GM21381 (cell line): Measurements from ENCODE around the gene CXCL1.

ENCODE experiments used
- ATAC-seq: cut with Tn5 transposase; IDR thresholded peaks from one replicate; pipeline ENCODE4 v1.9.1; 2021; ENCODE audit warnings: mild to moderate bottlenecking, moderate library complexity; ENCODE audit not compliant: unreplicated experiment

The CXCL1 gene

DNA sequence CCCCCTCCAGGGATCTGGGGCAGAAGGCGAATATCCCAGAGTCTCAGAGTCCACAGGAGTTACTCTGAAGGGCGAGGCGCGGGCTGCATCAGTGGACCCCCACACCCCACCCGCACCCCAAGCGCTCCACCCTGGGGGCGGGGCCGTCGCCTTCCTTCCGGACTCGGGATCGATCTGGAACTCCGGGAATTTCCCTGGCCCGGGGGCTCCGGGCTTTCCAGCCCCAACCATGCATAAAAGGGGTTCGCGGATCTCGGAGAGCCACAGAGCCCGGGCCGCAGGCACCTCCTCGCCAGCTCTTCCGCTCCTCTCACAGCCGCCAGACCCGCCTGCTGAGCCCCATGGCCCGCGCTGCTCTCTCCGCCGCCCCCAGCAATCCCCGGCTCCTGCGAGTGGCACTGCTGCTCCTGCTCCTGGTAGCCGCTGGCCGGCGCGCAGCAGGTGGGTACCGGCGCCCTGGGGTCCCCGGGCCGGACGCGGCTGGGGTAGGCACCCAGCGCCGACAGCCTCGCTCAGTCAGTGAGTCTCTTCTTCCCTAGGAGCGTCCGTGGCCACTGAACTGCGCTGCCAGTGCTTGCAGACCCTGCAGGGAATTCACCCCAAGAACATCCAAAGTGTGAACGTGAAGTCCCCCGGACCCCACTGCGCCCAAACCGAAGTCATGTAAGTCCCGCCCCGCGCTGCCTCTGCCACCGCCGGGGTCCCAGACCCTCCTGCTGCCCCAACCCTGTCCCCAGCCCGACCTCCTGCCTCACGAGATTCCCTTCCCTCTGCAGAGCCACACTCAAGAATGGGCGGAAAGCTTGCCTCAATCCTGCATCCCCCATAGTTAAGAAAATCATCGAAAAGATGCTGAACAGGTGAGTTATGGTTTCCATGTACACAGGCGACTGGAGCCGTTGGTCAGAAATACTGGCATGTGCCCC lies at the start of gene CXCL1:
CXCL1 (plus strand) TSS at position 264 of the 926 bp plus-strand sequence; CDS start at position 342, 78 bp downstream.
- no peak for ATAC-seq

DNA sequence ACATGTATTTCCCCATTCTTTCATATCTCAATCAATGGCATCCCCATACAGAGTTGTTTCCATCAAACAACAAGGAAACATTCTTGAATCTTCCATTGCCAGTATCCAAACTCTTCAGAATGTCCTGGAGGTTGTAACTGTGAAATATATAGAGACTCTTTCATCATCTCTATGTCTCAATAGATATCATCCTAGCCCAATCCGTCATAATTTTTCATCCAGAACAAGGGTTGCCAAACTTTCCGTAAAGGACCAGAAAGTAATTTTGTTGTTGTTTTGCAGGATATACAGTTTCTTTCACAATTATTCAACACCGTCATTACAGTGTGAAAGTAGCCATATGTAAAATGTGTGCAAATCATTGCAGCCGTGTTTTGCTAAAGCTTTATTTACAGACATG lies 47.9 kb upstream of the CXCL1 start:
- no peak for ATAC-seq

DNA sequence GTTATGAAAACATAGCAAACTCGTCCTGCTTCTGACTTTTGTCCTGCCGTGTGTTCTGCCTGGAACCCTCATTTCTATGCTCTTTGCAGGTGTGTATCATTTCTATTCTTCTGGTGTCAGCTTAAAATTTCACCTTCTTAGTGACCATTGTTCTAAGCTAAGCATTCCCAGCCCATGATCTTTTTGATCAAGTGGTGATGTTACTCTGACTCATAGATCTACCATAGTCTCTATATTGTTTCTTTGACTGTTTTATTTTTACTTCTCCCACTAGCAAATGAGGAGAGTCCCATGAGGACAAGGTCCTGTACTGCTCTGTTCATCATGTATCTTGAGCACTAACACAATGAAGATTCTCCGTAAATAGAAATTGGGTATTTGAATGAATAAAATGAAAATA lies 46.8 kb upstream of the CXCL1 start:
- ATAC-seq = no peak

DNA sequence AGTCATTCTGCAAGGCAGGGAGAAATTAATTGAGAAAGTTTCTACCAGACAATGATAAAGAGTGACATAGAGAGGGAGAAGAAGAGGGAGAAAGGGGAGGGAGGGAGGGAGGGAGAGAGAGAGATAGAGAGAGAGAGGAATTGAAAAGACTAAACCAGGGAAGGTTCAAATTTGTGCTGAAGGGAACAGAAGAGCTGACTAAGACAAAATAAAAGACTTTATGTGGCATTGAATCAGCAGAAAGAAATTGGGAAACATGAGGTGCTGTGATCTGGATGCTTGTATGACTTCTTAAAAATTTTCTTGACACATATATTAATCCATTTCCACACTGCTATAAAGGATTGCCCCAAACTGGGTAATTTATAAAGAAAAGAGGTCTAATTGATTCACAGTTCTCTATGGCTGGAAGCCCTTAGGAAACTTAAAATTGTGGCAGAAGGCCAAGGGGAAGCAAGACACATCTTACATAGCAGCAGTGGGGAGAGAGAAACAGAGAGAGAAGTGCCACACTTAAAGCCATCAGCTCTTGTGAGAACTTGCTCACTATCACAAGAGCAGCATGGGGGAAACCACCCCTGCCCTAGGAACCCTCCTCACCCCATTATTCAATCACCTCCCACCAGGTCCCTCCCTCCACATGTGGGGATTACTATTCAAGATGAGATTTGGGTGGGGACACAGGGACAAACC lies 46.2 kb upstream of the CXCL1 start:
- no peak for ATAC-seq

DNA sequence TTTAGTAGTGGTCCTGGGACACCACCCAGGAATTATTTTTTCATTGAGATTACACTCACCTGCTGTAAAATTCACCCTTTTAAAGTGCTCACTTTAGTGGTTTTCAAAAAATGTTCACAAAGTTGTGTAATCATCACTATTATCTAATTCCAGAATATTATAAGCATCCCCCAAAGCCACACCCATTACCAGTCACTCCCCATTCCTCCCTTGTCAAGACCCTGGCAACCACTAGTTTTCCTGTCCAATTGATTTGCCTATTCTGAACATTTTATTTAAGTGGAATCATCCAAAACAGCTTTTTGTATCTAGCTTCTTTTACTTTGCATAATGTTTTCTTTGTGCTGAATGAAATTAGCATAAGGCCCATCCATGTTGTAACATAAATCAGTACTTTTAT lies 45.4 kb upstream of the CXCL1 start:
- no peak for ATAC-seq

DNA sequence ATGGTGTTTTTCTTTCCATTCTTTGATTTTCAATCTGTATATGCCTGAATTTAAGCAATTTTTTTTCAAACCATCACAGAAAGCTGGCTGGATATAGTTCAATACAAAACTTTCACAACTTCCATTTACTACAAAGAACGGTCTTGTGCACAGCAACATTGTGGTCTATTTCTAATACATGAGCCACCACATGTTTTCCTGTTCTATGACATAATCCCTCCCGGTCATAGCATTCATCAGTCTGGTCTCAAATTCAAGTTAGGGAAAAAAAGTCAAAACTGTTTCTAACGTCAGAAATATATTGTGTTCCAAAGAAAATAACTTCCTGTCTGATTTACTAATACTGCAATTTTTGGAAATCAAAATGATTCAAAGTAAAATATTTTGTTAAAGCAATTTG lies 40.2 kb upstream of the CXCL1 start:
- no peak for ATAC-seq

DNA sequence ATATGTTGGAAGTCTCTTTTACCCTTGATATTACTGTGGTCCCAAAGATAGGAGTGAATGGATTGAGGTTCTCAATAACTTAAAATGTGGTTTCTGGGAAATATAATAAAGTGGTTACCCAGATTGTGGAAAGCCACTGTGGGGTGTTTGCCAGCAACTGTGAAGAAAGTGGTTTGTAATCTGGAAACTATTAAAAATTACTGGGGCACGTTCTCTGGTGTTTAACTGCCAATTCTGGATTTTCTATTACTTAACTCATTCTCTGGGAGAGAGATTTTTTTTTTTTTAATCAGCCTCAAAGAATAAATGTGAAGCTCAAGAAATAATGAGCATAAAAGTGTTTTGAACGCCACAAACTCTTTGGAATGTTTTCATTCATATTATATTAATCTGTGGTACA lies 37.6 kb upstream of the CXCL1 start:
- no peak for ATAC-seq

DNA sequence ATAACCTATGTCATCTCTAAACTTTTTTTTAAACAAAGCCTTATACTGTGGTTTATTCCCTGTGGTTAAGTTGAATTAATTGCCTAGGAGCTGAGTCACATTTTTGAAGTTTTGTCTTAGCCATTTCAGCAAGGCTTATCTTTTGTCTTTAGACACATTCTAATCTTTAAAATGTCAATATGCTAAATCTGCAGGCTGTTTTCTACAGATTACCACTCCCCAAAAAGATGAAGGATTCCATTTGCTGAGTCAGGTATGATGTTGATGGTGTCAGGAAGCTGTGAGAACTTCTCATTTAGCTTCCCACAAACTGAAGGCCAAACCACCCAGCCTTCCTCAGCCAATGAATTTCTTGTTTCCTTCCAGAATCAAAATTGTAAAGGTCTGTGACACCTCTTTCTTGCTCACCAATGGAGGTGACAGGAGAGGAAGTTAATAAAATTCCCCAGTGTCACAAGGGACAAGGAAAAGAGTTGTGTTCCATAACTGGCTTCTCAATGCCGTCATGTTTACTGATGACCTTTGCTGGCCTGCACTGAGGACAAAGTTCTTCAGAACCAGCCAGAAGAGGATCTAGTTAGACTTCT lies 36.4 kb upstream of the CXCL1 start:
- no peak for ATAC-seq

DNA sequence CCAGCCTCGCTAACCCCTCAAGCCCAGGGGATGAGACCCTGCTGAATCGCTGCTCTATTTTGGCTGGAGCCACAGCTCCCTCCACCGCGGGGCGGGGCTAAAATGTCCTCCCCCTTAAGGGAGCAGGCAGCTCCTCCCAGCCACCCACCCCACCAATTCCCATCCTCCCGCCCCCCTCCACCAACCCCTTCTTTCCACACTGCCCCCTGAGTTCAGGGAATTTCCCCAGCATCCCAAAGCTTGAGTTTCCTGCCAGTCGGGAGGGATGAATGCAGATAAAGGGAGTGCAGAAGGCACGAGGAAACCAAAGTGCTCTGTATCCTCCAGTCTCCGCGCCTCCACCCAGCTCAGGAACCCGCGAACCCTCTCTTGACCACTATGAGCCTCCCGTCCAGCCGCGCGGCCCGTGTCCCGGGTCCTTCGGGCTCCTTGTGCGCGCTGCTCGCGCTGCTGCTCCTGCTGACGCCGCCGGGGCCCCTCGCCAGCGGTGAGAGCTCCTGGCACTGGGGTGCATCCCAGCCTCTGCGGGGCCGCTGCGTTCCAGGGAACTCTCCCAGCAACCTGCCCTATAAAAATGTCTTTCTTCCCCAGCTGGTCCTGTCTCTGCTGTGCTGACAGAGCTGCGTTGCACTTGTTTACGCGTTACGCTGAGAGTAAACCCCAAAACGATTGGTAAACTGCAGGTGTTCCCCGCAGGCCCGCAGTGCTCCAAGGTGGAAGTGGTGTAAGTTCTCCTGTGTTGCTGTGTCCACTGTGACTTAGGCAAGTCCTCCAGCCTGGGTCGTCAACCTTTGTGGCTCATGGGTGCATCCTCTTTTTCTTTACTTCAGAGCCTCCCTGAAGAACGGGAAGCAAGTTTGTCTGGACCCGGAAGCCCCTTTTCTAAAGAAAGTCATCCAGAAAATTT lies 32.6 kb upstream of the CXCL1 start, which contains the start of gene CXCL6:
CXCL6 (plus strand) TSS at position 306 of the 907 bp plus-strand sequence; CDS start at position 379, 73 bp downstream.
- no peak for ATAC-seq

DNA sequence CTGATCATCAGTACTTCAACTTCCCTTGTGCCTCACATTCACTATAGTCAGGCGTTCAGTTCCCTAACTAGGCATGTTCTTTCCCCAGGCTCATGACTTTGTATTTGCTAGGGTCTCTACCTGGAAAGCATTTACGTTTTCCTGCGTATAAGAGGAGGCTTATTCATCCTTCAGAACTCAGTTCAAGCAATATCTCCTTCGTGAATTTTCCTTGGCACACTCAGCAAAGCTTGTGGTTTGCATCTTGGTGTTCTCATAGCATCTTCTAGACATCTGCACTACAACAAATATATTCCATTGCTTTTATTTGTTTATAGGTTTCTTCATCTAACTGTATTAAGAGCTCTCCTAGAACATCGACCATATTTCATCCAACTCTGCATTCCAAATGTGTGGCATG lies 30.1 kb upstream of the CXCL1 start:
- ATAC-seq = no peak

DNA sequence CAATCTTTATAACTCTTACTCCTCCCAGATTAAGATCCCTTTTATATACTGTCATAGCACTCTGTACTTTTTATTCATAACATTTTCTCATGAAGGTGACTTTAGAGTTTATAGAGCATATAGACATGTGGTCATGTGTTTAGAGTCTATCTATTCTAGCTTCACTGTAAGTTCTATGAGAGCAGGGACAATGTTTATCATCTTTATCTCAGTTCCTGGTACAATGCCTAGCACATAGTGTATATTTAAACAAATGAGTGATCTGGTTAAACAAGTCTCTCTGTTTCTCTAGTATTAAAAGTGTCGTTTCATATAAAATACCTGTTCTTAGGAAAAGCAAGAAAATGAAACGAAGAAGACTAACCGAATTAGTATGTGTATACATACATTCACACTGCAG lies 29.5 kb upstream of the CXCL1 start:
- no peak for ATAC-seq

DNA sequence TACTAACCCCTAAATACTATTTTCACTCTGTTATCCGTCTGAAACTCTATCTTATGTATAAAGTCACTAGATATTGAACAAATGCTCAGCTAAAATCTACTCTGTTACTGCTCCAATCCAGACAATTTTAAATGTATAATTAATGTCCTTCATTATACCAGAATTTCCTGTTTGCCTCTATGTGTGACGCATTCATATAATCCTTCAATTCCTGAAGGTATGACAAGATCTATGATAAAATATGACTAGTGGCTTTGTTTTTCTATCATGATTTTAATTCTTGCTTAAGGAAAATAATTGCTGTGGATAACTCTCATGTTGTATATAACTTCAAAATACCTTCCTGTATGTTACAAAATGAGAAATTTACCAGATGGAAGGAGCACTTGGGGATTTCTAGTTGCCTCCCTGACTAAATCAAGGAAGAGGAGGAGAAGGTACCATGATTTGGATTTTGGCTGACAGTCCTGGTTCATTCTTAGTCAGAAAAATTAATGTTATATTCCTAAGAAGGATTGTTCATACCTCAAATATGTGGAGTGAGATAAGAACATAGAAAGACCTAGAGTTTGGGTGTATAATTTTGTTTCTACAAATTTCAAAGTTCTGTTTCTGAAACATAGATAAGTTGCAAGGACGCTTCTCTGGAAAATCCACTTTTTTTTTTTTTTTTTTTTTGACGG lies 27.8 kb upstream of the CXCL1 start:
- no peak for ATAC-seq

DNA sequence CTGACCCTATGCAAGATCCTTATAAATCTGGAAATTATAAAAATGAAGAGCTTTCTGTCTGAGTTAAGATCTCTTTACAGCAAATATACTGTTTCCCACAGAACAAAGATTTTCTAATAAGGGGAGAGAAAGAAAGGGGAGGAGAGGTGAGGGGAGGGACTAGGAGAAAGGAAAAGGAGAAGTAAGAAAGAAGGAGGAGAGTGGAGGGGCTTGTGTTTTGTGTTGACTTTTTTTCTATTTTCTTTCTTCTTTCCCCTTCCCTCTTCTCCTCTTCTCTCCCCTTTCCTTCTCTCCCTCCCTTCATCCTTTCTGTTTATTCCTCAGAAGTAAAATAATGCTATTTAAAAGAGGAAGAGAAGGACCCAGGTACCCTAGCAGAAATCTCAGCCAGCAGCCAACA lies 26.5 kb upstream of the CXCL1 start:
- no peak for ATAC-seq

DNA sequence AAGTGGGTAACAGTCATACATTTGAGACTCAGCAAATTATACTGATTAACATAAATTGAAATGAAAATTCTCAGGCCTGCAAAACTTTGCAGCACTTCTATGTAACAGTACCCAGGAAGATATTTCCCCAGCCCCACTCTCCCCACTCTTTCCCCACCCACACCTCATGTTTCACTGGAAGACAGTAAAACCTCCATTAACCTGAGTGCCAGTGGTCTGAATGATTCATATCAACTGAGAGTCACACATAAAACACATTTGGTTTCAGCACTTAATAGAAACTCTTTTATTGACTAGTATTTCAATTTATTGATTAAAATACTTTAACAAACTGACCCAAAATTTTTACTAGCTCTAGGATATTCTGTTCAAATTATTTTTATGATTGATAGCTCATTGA lies 25.8 kb upstream of the CXCL1 start:
- ATAC-seq = no peak

DNA sequence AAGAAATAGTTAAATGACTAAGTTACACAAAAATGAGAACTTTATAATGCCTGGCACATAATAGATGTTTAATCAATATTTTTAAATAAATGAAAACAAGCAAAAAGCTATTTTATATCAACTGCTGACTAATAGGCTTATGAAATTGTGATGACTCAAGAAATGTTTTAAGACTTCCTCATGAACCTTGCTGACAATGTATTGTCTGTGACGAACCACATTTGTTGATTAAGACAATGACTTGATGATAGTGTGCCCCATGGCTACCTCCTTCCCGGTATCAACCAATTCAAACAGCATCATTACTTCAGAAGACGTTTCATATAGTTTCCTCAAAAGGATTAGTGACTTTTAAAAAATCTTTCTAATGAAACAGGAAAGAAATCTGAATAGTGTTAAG lies 24.8 kb upstream of the CXCL1 start:
- no peak for ATAC-seq

DNA sequence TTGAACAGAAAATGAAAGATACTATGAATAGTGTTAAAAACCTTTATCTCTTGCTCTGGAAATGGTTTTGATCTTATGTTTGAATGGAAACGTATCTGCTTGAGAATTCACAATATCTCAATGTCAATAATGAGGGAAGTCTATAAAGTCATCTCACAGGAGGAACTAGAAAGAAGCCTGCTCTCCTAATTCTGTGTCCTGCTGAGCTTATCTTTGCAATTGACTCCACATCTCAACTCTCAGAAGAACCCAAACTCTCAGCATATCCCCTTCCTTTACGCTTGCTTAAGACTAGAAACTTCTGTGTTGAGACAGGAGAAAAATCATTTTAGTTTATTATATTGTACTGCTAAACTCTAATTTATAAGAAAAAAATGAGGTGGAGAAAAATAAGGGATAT lies 24.4 kb upstream of the CXCL1 start:
- no peak for ATAC-seq

DNA sequence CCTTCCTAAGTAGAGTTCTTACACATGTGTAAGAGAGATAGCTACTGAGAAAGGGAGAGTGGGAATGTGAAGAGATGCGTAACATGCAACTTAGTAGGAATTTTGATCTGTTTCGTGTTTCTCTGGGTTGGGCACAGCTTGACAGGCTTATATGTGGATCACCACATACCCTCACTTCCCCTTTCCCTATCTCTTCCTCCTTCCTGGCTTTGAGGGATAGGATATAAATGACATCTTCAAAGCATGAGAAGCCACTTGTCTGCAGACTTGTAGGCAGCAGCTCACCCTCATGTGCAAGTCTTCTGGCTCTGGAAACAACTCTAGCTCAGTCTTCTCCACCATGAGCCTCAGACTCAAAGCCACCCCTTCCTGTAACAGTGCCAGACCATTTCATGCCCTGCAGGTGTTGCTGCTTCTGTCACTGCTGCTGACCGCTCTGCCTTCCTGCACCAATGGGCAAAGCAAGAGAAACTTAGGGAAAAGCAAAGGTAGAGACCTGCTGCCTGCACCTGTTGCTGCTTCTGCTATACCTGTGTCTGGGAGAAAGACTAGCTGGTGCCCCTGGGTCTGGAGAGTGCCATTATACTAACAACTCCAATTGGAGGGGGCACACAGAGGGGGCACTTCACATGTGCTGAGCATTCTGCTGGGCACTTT lies 21.5 kb upstream of the CXCL1 start:
- no peak for ATAC-seq

DNA sequence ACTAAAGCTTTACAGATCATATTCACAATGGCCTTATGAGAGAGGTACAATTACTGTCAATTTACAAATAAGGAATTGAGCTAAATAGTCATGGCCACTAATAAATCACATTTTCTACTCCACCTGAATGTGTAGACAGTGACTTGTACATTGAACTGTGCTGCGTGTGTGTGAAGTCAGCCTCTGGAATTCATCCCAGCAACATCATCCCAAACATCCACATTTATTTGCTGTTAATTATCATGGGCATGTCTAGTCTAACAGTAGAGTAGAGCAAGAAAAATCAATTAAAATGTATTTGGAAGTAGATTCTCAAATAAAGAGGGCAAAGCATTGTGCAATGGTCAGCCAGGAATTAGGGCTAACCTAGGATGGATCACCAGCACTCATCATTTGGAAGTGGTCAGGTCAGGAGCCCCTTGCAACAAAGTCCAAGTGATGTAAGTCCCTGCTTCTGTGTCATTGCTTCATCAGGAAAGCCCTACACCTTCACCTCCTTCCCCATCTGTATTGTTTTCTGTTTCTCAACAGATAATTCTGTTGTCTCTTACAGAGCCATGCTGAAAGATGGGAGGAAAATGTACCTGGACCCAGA lies 20.9 kb upstream of the CXCL1 start:
- no peak for ATAC-seq

DNA sequence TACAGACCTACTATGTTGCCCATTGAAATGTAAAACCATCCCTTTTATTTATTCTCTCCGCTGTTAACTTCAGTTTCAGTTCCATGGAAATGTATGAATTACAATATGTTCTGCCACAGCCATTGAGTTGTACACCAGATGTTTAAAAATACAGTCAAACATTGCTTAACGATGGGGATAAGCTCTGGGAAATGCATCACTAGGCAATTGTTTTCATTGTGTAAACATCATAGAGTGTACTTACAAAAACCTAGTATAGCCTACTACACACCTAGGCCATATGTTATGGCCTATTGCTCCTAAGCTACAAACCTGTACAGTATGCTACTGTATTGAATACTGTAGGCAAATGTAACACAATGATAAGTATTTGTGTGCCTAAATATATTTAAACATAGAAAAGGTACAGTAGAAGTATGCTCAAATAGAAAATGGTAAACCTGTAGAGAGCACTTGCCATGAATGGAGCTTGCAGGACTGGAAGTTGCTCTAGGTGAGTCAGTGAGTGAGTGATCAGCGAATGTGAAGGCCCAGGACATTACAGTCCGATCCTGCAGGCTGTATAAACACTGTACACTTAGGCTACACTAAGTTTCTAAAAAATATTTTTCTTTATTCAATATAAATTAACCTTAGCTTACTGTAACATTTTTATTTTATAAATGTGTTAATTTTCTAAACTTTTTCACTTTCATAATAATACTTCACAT lies 18.8 kb upstream of the CXCL1 start:
- ATAC-seq = no peak
